OCI-LY1 (cell line): ENCODE data around the gene FCRL5.

Experiments used
- EZH2 ChIP-seq: fragments of 200-600 bp; sonication (generic), shearing (Covaris generic); IDR thresholded peaks from 2 replicates; pipeline ENCODE4 v1.8.0; 2017; ENCODE audit warnings: borderline replicate concordance, mixed run types, mild to moderate bottlenecking, antibody characterized with exemption, low read length, moderate library complexity, mixed read lengths
- TF ChIP-seq, protein P1 (sequence below): fragments of 200-600 bp; sonication (generic), shearing (Covaris generic); IDR thresholded peaks from 2 replicates; pipeline ENCODE4 v1.5.1; 2017; ENCODE audit warnings: mild to moderate bottlenecking, antibody characterized with exemption, low read length, moderate library complexity, mixed read lengths

DNA sequence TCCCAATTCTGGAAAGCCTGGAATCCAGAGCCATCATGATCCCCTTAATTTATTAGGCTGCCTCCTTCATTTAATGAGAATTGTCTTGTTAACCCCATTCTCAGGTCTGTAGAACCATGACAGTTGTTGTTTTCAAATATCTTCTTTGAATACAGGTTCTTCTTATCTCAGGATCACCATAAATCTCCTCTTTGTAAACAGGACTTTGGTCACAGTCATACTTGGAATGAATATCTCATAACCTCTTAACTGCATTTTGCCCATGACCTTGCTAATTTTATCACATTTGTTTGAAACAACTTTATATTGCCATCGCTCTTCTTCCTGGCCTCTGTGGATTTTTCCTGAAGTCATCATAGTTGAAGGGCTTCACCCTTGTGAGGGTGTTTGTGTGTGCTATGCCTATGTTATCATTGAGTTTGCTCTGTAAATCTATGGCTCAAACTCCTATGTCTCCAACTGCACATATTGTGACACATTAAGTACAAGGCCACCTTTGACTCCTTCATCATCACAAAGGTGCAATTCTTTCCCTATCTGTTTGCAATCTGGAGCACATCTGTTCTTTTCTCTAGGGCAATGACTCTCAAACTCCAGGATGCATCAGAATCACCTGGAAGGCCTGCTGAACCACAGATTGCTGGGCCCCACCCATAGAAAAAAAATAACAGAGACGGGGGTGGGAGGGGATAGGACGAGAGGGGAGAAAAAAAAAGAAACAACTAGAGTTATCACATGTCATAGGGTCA, 54.2 kb downstream of the FCRL5 start:
- TF ChIP-seq, protein P1, sequence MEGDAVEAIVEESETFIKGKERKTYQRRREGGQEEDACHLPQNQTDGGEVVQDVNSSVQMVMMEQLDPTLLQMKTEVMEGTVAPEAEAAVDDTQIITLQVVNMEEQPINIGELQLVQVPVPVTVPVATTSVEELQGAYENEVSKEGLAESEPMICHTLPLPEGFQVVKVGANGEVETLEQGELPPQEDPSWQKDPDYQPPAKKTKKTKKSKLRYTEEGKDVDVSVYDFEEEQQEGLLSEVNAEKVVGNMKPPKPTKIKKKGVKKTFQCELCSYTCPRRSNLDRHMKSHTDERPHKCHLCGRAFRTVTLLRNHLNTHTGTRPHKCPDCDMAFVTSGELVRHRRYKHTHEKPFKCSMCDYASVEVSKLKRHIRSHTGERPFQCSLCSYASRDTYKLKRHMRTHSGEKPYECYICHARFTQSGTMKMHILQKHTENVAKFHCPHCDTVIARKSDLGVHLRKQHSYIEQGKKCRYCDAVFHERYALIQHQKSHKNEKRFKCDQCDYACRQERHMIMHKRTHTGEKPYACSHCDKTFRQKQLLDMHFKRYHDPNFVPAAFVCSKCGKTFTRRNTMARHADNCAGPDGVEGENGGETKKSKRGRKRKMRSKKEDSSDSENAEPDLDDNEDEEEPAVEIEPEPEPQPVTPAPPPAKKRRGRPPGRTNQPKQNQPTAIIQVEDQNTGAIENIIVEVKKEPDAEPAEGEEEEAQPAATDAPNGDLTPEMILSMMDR = no peak
- TF ChIP-seq EZH2 = no peak
